Gastrocnemius medialis (tissue), 4 donors: ENCODE measurements around the gene MAP2K5.

Source experiments
- CTCF ChIP-seq, 5 experiments: fragments of 450-650 bp in 3 of 5; fragments of 200-600 bp in 2 of 5; sonication (generic) in 2 of 5; IDR thresholded peaks in 4 of 5; conservative IDR thresholded peaks in 1 of 5; 1 replicate in 4 of 5; 2 replicates in 1 of 5; pipeline ENCODE4 v1.5.1; 2016 to 2019; ENCODE audit warnings: antibody characterized with exemption in 5 of 5, mild to moderate bottlenecking in 3 of 5, moderate library complexity in 3 of 5
- POLR2A ChIP-seq, 2 donors: fragments of 450-650 bp; IDR thresholded peaks; one replicate each; pipeline ENCODE4 v1.6.1; 2017; ENCODE audit warnings: antibody characterized with exemption in 2 of 2, mild to moderate bottlenecking in 2 of 2, moderate library complexity in 2 of 2

GRCh38 chr15:67746022-67746421 is 203.5 kb downstream of the MAP2K5 start:
- TF ChIP-seq CTCF (IDR thresholded peaks at IDR 0.05 in 4 of 5, conservative IDR thresholded peaks at IDR 0.05 in 1 of 5), result no peak
- TF ChIP-seq POLR2A (IDR thresholded peaks at IDR 0.05), result no peak
